ENCODE results near the gene MTMR12. TPM values are rescaled to one million over a fixed set of nuclear protein-coding genes. Genes with fewer than 3 reads are reported as not detected.

The MTMR12 gene
- total and polyA plus RNA-seq, 4 donors, result 7.8 to 43.3 (median 23.8) TPM

DNA sequence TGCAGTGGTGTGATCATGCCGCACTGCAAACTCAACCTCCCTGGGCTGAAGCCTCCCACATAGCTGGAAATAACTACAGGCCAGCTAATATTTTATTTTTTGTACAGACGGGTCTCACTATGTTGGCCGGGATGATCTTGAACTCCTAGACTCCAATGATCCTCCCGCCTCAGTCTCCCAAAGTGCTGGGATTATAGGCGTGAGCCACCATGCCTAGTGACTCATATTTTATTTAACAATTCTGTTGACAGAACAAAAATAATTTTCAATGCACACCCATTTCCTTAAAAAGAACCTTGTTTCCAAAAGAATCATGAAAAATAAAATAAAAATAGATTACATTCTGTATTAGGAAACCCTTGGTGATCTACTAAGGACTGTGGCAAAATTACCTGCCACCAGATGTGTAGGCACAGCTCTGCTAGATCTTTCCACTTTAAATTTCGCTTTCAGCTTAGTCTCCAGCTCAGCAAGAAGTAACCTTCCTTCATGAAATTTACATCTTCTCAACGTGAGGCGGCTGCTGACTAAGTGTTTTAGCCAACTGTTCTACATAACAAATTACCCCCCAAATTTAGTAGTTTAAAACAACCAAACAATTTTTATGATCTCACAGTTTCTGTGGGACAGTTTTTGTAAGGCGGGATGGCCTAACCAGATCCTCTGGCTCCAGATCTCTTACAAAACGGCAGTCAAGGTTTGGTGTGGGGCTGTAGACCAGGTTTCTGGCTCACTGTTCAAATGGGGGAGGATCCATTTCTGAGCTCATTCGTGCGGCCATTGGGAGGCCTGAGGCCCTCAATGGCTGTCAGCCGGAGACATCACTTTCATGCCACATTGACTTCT is 106.0 kb downstream of the MTMR12 start:
- no peaks in the 10 kb centered on the region for H3K36me3 ChIP-seq (ENCODE audit: control insufficient read depth in 4 of 4, insufficient read depth in 4 of 4, low read length in 4 of 4)
- no peaks in the 10 kb centered on the region for H3K9me3 ChIP-seq (ENCODE audit: control insufficient read depth in 4 of 4, insufficient read depth in 3 of 4, low read length in 3 of 4)
- 83 to 91% methylated on average over 13 of the region's 13 CpGs for WGBS, 2 donors
- peaks cover 0 to 3% (median 0%) of the 10 kb centered on the region in 5 donors for H3K4me1 ChIP-seq (ENCODE audit: control insufficient read depth in 5 of 5, insufficient read depth in 5 of 5, low read length in 5 of 5)
- TF ChIP-seq, protein P1, sequence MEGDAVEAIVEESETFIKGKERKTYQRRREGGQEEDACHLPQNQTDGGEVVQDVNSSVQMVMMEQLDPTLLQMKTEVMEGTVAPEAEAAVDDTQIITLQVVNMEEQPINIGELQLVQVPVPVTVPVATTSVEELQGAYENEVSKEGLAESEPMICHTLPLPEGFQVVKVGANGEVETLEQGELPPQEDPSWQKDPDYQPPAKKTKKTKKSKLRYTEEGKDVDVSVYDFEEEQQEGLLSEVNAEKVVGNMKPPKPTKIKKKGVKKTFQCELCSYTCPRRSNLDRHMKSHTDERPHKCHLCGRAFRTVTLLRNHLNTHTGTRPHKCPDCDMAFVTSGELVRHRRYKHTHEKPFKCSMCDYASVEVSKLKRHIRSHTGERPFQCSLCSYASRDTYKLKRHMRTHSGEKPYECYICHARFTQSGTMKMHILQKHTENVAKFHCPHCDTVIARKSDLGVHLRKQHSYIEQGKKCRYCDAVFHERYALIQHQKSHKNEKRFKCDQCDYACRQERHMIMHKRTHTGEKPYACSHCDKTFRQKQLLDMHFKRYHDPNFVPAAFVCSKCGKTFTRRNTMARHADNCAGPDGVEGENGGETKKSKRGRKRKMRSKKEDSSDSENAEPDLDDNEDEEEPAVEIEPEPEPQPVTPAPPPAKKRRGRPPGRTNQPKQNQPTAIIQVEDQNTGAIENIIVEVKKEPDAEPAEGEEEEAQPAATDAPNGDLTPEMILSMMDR (IDR thresholded peaks at IDR 0.05; ENCODE audit: control extremely low read depth, extremely low read depth), result no peak
- ATAC-seq (ENCODE audit: insufficient read depth, low FRiP score), result no peak
- H3K27ac ChIP-seq (ENCODE audit: low read depth in 1 of 2, low read length in 1 of 2), result no peak overlapping the region
- H3K4me3 ChIP-seq, result no peak overlapping the region
- no peak overlapping the region for H3K9ac ChIP-seq (ENCODE audit: insufficient read depth in 1 of 2, low read length in 2 of 2)
- DNase-seq, result no peak
- H3K27me3 ChIP-seq (ENCODE audit: control insufficient read depth in 3 of 3, insufficient read depth in 3 of 3, low read length in 2 of 3), result no peaks in the 10 kb centered on the region

- H3K27me3 ChIP-seq (ENCODE audit: control insufficient read depth in 3 of 3, insufficient read depth in 3 of 3, low read length in 2 of 3), result no peaks in the 10 kb centered on the region
- no peaks in the 10 kb centered on the region for H3K9me3 ChIP-seq (ENCODE audit: control insufficient read depth in 4 of 4, insufficient read depth in 3 of 4, low read length in 3 of 4)
- H3K4me1 ChIP-seq (ENCODE audit: control insufficient read depth in 5 of 5, insufficient read depth in 5 of 5, low read length in 5 of 5), result peaks cover 0 to 3% (median 1%) of the 10 kb centered on the region in 5 donors
- 83 to 92% methylated on average over 5 of the region's 5 CpGs for WGBS, 2 donors
- H3K9ac ChIP-seq (ENCODE audit: insufficient read depth in 1 of 2, low read length in 2 of 2), result no peak overlapping the region
- TF ChIP-seq, protein P1 (IDR thresholded peaks at IDR 0.05; ENCODE audit: control extremely low read depth, extremely low read depth), result no peak
- ATAC-seq (ENCODE audit: insufficient read depth, low FRiP score) (no peak), DNase-seq (no peak)
- no peak overlapping the region for H3K27ac ChIP-seq (ENCODE audit: low read depth in 1 of 2, low read length in 1 of 2)
- H3K4me3 ChIP-seq, result no peak overlapping the region
- no peaks in the 10 kb centered on the region for H3K36me3 ChIP-seq (ENCODE audit: control insufficient read depth in 4 of 4, insufficient read depth in 4 of 4, low read length in 4 of 4)
Observed at GRCh38 chr5:32206053-32206452, 106.7 kb downstream of the MTMR12 start.

DNA sequence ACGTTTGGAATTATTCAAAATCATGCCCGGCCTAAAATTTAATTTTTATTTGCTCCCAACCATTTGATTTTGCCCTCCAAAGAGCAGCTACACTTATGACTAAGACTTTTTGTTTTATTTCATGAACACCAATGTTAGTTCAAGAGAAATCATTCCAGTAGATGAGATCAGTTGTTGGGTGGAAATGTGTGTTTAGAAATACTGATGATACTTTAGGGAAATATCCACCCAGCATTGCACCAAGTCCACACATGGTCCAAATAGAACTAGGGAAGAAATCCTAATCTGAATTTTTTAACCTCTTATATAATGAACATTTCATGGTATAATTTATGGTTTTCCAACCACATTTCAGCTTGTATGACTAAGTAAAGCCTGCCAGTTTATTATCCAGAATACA is 110.3 kb downstream of the MTMR12 start:
- ATAC-seq (ENCODE audit: insufficient read depth, low FRiP score) (no peak), DNase-seq (no peak)
- WGBS, 2 donors, result 94 to 99% methylated on average over 2 of the region's 2 CpGs
- peaks cover 0 to 8% (median 3%) of the 10 kb centered on the region in 5 donors for H3K4me1 ChIP-seq (ENCODE audit: control insufficient read depth in 5 of 5, insufficient read depth in 5 of 5, low read length in 5 of 5)
- no peak overlapping the region for H3K4me3 ChIP-seq
- H3K9me3 ChIP-seq (ENCODE audit: control insufficient read depth in 4 of 4, insufficient read depth in 3 of 4, low read length in 3 of 4), result no peaks in the 10 kb centered on the region
- no peaks in the 10 kb centered on the region for H3K27me3 ChIP-seq (ENCODE audit: control insufficient read depth in 3 of 3, insufficient read depth in 3 of 3, low read length in 2 of 3)
- no peak overlapping the region for H3K27ac ChIP-seq (ENCODE audit: low read depth in 1 of 2, low read length in 1 of 2)
- no peak overlapping the region for H3K9ac ChIP-seq (ENCODE audit: insufficient read depth in 1 of 2, low read length in 2 of 2)
- TF ChIP-seq, protein P1 (IDR thresholded peaks at IDR 0.05; ENCODE audit: control extremely low read depth, extremely low read depth), result no peak
- no peaks in the 10 kb centered on the region for H3K36me3 ChIP-seq (ENCODE audit: control insufficient read depth in 4 of 4, insufficient read depth in 4 of 4, low read length in 4 of 4)
